HG03280 (cell line): Measurements from ENCODE around the gene DISC1.
"Not testable (repeated sequence)": the region's sequence is repeated elsewhere in the genome, so short reads cannot be mapped to it uniquely, and the experiment has no call there.

Experiments used
- ATAC-seq: cut with Tn5 transposase; IDR thresholded peaks from one replicate; pipeline ENCODE4 v1.9.1; 2021; ENCODE audit warnings: mild to moderate bottlenecking, moderate library complexity; ENCODE audit not compliant: unreplicated experiment

The DISC1 gene

GRCh38 chr1:231666937-231667608, 40.5 kb downstream of the DISC1 start:
- no peak for ATAC-seq

GRCh38 chr1:231667896-231668506, 41.4 kb downstream of the DISC1 start:
- no peak for ATAC-seq

- ATAC-seq, result no peak
Observed at GRCh38 chr1:231668826-231669225, 42.2 kb downstream of the DISC1 start.

GRCh38 chr1:231669864-231670621, 43.5 kb downstream of the DISC1 start:
- ATAC-seq, result not testable (repeated sequence)

- no peak for ATAC-seq
Observed at GRCh38 chr1:231670755-231671154, 44.2 kb downstream of the DISC1 start.

- no peak for ATAC-seq
Observed at GRCh38 chr1:231674575-231674974, 48.0 kb downstream of the DISC1 start.

- ATAC-seq, result no peak
Observed at GRCh38 chr1:231676487-231676886, 49.9 kb downstream of the DISC1 start.

GRCh38 chr1:231677442-231677841, 50.9 kb downstream of the DISC1 start:
- ATAC-seq, result no peak

GRCh38 chr1:231678011-231678432, 51.4 kb downstream of the DISC1 start:
- no peak for ATAC-seq

- no peak for ATAC-seq
Observed at GRCh38 chr1:231679109-231679508, 52.5 kb downstream of the DISC1 start.

- ATAC-seq, result no peak
Observed at GRCh38 chr1:231681006-231681405, 54.4 kb downstream of the DISC1 start.

- no peak for ATAC-seq
Observed at GRCh38 chr1:231682779-231683178, 56.2 kb downstream of the DISC1 start.

GRCh38 chr1:231683439-231684165, 57.0 kb downstream of the DISC1 start:
- ATAC-seq, result no peak

GRCh38 chr1:231684356-231685244, 58.0 kb downstream of the DISC1 start:
- ATAC-seq, result no peak

GRCh38 chr1:231686384-231686783, 59.8 kb downstream of the DISC1 start:
- ATAC-seq, result no peak

GRCh38 chr1:231688989-231689388, 62.4 kb downstream of the DISC1 start:
- ATAC-seq, result no peak

- ATAC-seq, result no peak
Observed at GRCh38 chr1:231690059-231690458, 63.5 kb downstream of the DISC1 start.

- ATAC-seq, result no peak
Observed at GRCh38 chr1:231691618-231692259, 65.1 kb downstream of the DISC1 start.

- ATAC-seq, result no peak
Observed at GRCh38 chr1:231693361-231694074, 66.9 kb downstream of the DISC1 start.
